CD4-positive, alpha-beta T cell treated with Interleukin-1 beta for 1 hour (primary cell): ENCODE measurements around the gene PLEK.
"Not testable (repeated sequence)": the region's sequence is repeated elsewhere in the genome, so short reads cannot be mapped to it uniquely, and the experiment has no call there.

ENCODE experiments used
- DNase-seq, 2 donors: peaks; one replicate each; pipeline ENCODE4 v3.0.0-alpha.2; 2020 to 2022

PLEK gene

GRCh38 chr2:68386365-68386764 lies 21.3 kb downstream of the PLEK start:
- no peak for DNase-seq

- DNase-seq, result peak; percentile 54 to 60
These were observed 22.6 kb downstream of the PLEK start for GRCh38 chr2:68387408-68388350.

GRCh38 chr2:68388358-68388757 lies 23.3 kb downstream of the PLEK start:
- DNase-seq, result no peak

- no peak for DNase-seq
These were observed 23.7 kb downstream of the PLEK start for GRCh38 chr2:68388772-68389171.

GRCh38 chr2:68390114-68390513 lies 25.0 kb downstream of the PLEK start:
- no peak for DNase-seq

GRCh38 chr2:68390586-68390985 lies 25.5 kb downstream of the PLEK start:
- DNase-seq, result no peak

- peak; percentile 10 to 24 for DNase-seq
These were observed 26.0 kb downstream of the PLEK start for GRCh38 chr2:68391099-68391498.

- no peak for DNase-seq
These were observed 26.8 kb downstream of the PLEK start for GRCh38 chr2:68391869-68392268.

GRCh38 chr2:68396093-68396492 lies 31.0 kb downstream of the PLEK start:
- no peak for DNase-seq

GRCh38 chr2:68397704-68398263 lies 32.7 kb downstream of the PLEK start:
- not testable (repeated sequence) for DNase-seq

- DNase-seq, result peak; percentile 34 to 55
These were observed 38.1 kb downstream of the PLEK start for GRCh38 chr2:68403199-68403644.

- no peak for DNase-seq
These were observed 39.1 kb downstream of the PLEK start for GRCh38 chr2:68404164-68404563.

- DNase-seq, result peak; percentile 44 to 56
These were observed 40.1 kb downstream of the PLEK start for GRCh38 chr2:68404893-68405799.

- DNase-seq, result no peak
These were observed 46.5 kb downstream of the PLEK start for GRCh38 chr2:68411397-68412126.

GRCh38 chr2:68412127-68412819 lies 47.2 kb downstream of the PLEK start:
- no peak for DNase-seq

- DNase-seq, result no peak
These were observed 48.4 kb downstream of the PLEK start for GRCh38 chr2:68413466-68413865.

- DNase-seq, result no peak
These were observed 49.4 kb downstream of the PLEK start for GRCh38 chr2:68414452-68414851.

GRCh38 chr2:68414876-68415275 lies 49.8 kb downstream of the PLEK start:
- no peak for DNase-seq

GRCh38 chr2:68415521-68415920 lies 50.4 kb downstream of the PLEK start:
- no peak for DNase-seq

- no peak for DNase-seq
These were observed 51.1 kb downstream of the PLEK start for GRCh38 chr2:68416081-68416675.

GRCh38 chr2:68417926-68418325 lies 52.8 kb downstream of the PLEK start:
- DNase-seq, result no peak
